ENCODE data around the gene CELSR1.

DNA sequence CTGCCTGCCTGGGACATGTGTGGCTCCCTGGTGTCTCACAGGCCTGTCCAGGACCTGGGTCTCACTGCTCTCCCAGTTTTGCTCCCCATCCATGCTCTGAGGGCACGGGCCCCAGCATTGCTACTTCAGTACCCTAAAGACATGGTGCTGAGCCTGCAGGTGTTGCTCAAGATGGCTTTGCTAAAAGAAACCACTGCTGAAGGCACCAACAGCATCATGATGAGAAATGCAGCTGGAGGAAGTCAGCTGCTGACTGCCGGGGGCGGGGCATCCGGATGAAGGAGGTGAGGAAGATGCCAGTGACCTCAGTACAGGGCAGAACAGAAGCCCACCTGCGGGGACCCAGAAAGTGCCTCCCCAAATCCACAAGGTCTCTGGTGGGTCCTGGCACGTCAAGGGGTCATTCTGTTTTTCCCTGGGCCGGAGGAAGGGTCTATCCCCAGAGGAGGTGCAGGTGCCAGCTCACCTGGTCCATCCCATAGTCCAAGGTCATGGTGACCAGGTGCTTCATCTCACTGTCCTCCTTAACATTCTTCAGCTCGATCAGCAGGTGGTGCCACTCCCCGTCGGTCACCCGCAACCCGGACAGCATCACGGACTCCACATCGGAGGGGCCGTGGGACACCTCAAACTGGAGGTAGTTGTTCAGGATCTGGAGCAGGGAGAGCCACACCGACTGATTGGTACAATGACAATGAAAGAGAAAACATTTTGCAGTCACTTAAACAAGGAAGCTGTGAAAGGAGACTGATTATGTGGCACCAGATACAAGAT lies 138.0 kb downstream of the CELSR1 start:
- TF ChIP-seq, protein P1, sequence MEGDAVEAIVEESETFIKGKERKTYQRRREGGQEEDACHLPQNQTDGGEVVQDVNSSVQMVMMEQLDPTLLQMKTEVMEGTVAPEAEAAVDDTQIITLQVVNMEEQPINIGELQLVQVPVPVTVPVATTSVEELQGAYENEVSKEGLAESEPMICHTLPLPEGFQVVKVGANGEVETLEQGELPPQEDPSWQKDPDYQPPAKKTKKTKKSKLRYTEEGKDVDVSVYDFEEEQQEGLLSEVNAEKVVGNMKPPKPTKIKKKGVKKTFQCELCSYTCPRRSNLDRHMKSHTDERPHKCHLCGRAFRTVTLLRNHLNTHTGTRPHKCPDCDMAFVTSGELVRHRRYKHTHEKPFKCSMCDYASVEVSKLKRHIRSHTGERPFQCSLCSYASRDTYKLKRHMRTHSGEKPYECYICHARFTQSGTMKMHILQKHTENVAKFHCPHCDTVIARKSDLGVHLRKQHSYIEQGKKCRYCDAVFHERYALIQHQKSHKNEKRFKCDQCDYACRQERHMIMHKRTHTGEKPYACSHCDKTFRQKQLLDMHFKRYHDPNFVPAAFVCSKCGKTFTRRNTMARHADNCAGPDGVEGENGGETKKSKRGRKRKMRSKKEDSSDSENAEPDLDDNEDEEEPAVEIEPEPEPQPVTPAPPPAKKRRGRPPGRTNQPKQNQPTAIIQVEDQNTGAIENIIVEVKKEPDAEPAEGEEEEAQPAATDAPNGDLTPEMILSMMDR (IDR thresholded peaks at IDR 0.05; ENCODE audit: low read depth, low read length, poor library complexity, severe bottlenecking): no peak
- TF ChIP-seq EZH2phosphoT487 (IDR thresholded peaks at IDR 0.05; ENCODE audit: borderline replicate concordance, low read length): no peak

Data from DOHH2 (cell line).